ENCODE results near the gene PCED1A.
"Not testable (repeated sequence)": the region's sequence is repeated elsewhere in the genome, so short reads cannot be mapped to it uniquely, and the experiment has no call there.

Gene PCED1A

GRCh38 chr20:2826655-2827054 lies 13.8 kb downstream of the PCED1A start:
- DNase-seq (ENCODE audit: low read depth in 2 of 2): no peak

DNA sequence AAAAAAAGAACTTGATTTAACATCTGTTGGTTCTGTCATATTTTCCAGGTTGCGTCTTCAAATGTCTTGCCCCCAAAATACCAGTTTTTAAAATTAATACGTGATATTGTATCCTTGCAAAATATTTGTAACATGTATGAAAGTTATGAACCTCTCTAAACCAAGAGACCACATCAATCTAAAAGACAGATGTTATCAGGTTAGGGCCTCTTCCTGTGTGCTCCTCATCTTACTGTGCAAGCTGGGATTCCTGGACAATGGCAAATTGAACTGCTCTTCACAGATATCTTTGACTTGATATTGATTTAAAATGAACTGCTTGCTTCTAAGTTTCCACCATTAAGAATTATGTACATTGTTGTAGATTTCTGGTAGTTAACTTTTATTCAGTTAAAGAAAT lies 14.7 kb downstream of the PCED1A start:
- no peak for DNase-seq (ENCODE audit: low read depth in 2 of 2)

- no peak for DNase-seq (ENCODE audit: low read depth in 2 of 2)
These were observed 18.4 kb downstream of the PCED1A start for GRCh38 chr20:2822073-2822472.

GRCh38 chr20:2820896-2821869 lies 19.3 kb downstream of the PCED1A start:
- no peak for DNase-seq (ENCODE audit: low read depth in 2 of 2)

GRCh38 chr20:2820084-2820895 lies 20.2 kb downstream of the PCED1A start:
- DNase-seq (ENCODE audit: low read depth in 2 of 2): no peak

DNA sequence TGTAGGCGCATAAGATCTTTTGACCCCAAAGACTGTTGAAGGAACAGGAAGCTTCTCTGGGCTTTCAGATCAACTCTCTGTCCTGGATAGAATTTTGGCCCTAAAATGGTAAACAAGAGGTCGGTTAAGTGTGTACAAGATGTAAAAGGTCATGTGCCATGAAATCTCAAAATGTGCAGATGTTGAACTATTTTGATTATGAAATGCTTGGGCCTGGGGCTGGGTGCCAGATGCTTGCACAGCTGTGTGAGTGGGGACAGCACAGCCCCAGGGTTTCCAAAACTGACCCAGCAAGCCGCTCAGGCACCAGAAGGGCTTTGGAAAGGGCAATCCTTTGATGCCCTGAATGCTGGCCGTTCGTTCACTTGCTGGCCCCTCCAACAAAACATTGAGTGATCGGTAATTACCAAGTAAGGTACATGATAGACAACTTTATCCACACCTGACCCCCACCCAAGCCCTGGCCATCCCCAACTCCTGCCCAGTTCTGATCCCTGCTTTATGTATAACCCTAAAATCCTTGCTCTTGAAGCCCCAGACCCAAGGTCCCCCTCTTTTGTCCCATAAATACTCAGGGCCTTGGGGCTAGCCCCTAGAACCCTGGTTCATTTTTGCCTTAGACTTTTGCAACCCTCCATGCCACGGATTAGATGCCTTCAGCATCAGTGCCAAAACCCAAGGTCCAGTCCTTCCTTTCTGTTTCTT lies 22.4 kb downstream of the PCED1A start:
- DNase-seq (ENCODE audit: low read depth in 2 of 2): no peak

DNA sequence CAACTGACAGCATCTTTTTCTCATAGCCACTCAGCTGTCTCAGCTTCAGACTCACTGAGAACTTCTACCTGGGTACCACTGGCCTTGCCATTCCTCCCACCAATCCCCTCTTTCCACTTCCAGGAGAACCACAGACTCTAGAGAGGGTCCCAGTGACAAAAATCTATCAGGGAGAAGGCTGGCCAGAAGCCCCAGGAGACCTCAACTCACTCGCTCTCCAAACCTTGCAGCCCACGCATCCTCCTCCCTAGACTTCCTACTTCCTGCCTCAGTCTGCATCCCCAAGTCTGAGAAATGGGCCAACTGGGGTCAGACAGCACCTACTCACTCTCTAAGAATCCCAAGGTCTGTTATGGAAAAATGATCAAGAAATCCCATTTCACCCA lies 23.1 kb downstream of the PCED1A start:
- no peak for DNase-seq (ENCODE audit: low read depth in 2 of 2)

DNA sequence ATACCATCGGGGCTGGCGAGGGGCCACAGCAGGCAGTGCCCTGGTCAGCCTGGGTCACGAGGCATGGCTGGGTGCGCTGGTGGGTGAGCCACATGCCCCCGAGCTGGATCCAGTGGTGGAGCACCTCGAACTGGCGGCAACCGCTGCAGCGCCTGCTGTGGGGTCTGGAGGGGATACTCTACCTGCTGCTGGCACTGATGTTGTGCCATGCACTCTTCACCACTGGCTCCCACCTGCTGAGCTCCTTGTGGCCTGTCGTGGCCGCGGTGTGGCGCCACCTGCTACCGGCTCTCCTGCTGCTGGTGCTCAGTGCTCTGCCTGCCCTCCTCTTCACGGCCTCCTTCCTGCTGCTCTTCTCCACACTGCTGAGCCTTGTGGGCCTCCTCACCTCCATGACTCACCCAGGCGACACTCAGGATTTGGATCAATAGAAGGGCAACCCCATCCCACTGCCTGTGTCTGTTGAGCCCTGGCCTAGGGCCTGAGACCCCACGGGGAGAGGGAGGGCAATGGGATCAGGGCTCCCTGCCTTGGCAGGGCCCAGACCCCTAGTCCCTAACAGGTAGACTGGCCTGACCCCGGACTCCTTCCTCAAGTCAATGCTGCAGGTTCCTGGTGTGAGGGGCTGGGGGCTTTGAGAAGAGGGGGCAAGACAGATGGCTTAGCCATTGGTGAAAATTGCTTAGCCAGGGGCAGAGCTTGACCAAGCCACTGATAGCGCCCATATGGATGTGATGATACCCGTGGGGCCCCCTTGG lies 23.7 kb downstream of the PCED1A start:
- no peak for DNase-seq (ENCODE audit: low read depth in 2 of 2)

GRCh38 chr20:2816030-2816582 lies 24.3 kb downstream of the PCED1A start, which contains the start of gene TMEM239:
TMEM239 (plus strand) TSS chr20:2816364; CDS start chr20:2816555, 191 bp downstream.
- DNase-seq (ENCODE audit: low read depth in 2 of 2): no peak

DNA sequence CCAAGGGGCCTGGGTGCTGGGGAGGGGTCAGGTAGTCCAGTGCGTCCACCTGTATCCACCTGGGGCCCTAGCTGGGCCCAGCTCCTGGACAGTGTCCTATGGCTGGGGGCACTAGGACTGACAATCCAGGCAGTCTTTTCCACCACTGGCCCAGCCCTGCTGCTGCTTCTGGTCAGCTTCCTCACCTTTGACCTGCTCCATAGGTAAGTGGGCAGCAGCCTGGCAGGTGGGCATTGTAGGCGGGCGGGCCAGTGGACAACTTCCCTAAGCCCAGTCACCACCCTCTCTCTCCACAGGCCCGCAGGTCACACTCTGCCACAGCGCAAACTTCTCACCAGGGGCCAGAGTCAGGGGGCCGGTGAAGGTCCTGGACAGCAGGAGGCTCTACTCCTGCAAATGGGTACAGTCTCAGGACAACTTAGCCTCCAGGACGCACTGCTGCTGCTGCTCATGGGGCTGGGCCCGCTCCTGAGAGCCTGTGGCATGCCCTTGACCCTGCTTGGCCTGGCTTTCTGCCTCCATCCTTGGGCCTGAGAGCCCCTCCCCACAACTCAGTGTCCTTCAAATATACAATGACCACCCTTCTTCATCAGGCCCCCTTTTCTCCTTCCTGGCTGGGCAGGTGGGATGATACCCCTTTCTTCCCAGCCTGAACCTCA lies 25.1 kb downstream of the PCED1A start:
- DNase-seq (ENCODE audit: low read depth in 2 of 2): no peak

GRCh38 chr20:2814587-2815051 lies 25.8 kb downstream of the PCED1A start, which contains the start of gene C20orf141:
C20orf141 (plus strand) TSS chr20:2814987; CDS start chr20:2815185, 198 bp downstream.
- DNase-seq (ENCODE audit: low read depth in 2 of 2): no peak

GRCh38 chr20:2814076-2814475 lies 26.4 kb downstream of the PCED1A start:
- DNase-seq (ENCODE audit: low read depth in 2 of 2): no peak

GRCh38 chr20:2812189-2812588 lies 28.3 kb downstream of the PCED1A start:
- no peak for DNase-seq (ENCODE audit: low read depth in 2 of 2)

GRCh38 chr20:2809690-2810089 lies 30.8 kb downstream of the PCED1A start:
- DNase-seq (ENCODE audit: low read depth in 2 of 2): no peak

GRCh38 chr20:2807929-2808328 lies 32.5 kb downstream of the PCED1A start:
- DNase-seq (ENCODE audit: low read depth in 2 of 2): not testable (repeated sequence)

GRCh38 chr20:2807019-2807418 lies 33.4 kb downstream of the PCED1A start:
- DNase-seq (ENCODE audit: low read depth in 2 of 2): no peak

GRCh38 chr20:2806351-2806701 lies 34.1 kb downstream of the PCED1A start:
- no peak for DNase-seq (ENCODE audit: low read depth in 2 of 2)

DNA sequence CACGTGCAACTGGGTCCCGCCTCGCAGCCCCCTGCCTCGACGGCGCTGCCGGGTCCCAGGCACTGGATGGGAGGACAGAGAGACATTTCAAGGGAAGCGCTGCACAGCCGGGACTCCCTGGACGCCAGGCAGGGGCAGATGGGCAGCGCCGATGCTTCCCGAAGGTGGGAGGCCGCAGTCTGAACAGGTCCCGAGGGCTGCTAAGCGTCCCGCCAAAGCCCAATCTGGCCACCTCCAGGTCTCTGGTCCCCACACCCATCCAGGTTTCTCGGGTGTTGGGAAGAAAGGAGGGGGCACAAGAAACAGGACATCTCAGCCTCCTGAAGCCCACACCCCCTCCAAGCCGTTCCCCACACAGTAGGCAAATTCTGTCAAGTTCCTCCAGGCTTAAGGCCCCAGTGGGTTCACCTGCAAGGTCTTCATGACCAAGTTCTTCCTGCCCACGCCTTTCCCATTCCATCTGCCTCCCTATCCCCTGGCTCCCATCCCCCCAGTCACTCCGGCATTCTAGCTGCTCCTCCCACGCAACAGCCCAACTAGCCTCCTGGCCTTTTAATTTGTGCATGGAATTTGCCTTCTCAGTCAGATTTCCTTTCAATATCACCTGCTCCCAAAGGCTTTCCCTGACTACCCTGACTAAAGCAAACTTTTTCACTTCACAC lies 34.6 kb downstream of the PCED1A start:
- DNase-seq (ENCODE audit: low read depth in 2 of 2): no peak

DNA sequence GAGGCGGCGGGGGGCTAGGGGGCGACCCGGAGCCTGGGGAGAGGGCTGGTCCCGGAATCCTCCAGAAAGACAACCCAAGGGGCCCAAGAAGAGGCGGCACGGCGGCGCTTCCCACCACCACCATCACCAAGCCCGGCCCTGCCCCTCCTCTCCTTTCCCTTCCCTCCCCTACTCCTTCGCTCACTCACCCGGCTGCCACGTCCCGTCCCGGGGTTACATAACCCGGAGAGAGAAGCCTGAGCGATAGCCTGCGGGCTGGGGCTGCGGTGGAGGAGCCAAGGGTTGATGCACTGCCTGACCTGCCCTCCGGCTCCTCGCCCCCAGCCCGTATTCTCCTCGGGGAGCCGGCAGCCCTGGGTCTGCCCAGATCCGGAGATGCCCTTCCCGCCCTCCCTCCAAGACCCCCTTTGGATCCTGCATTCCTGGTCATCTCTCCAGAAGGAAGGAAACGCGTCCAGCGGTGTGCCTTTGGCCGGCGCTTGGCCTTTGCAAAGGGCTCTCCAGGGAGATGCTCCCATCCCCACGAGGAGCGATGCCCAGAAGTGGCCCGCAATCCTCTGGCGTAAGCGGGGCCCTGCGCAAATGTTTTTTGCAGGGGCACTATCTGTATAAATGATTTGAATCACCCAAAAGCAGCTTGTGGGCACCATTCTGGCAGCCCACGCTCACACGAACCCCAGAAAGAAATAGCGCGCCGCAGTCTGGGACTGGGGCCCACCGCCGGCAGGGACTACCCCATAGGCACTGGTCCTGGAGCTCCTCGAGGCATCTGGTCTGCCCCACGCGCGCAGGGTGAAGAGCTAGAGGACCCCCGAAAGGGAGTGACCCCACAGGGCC lies 35.4 kb downstream of the PCED1A start:
- no peak for DNase-seq (ENCODE audit: low read depth in 2 of 2)

Measured in stimulated activated CD4-positive, alpha-beta T cell treated with anti-CD3 and anti-CD28 coated beads, Interleukin-15, amount 100 ng/mL, for 48 hours (primary cell).